ENCODE results near the gene KCNG1. TPM values are rescaled to one million over a fixed set of nuclear protein-coding genes. Genes with fewer than 3 reads are reported as not detected.

KCNG1 gene
- total and polyA plus RNA-seq, 2 of the 13 experiments (the other 11 are each of a cell fraction or from before 2014, with no cell fraction given) = not detected

DNA sequence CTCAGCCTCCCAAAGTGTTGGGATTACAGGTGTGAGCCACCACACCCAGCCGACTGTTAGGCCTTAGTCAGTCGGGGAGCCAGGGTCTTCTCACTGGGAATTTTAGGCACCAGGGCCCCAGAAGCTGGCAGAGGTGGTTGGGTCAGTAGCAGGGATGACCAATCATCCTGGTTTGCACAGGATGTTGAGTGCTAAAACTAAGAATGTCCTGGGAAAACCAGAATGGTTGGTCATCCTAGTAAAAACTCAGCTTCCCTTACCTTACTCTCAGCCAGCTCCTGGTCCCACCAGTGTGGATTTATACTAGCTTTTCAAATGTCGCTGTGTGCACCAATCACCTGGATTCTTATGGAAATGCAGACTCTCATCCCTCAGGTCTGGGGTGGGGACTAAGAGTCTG, 31.8 kb downstream of the KCNG1 start:
- peaks cover 4% of the 10 kb centered on the region; the same call in 1 of the 2 replicates for H4K20me1 ChIP-seq (ENCODE audit: insufficient read depth, low read length)
- H3K27ac ChIP-seq (ENCODE audit: extremely low read length, insufficient read depth, low read length) = no peak overlapping the region
- H2AFZ ChIP-seq (ENCODE audit: low read length) = no peak overlapping the region
- ChIA-PET CTCF (ENCODE audit: low intra/inter-chr PET ratio, low total read pairs) (interaction anchor here (4.4 kb wide), 1 partner anchor 316 kb away, joined by 45 read pairs; no protein-coding TSS in a partner anchor), POLR2A (no interaction called here)
- H3K4me3 ChIP-seq (replicated peaks in 1 of 3; ENCODE audit: insufficient read depth in 1 of 3, low read depth in 2 of 3, low read length in 3 of 3) = no peak overlapping the region
- FAIRE-seq (no peak), ATAC-seq (no peak), DNase-seq (ENCODE audit: low spot score) (no peak)
- H3K36me3 ChIP-seq (replicated peaks in 1 of 2; ENCODE audit: control insufficient read depth in 1 of 2, insufficient read depth in 2 of 2, low read length in 2 of 2) = no peaks in the 10 kb centered on the region
- BruUV-seq (replicated peaks) = no TSS peak
- no peaks in the 10 kb centered on the region for H3K9me3 ChIP-seq (ENCODE audit: low read length)
- TF ChIP-seq IKZF1 (IDR thresholded peaks at IDR 0.05) (no peak), CEBPB (IDR thresholded peaks at IDR 0.05; ENCODE audit: borderline replicate concordance, low read depth, low read length) (no peak), ZBTB7A (CRISPR knock-in tag; IDR thresholded peaks at IDR 0.05) (no peak), ZFP37 (CRISPR knock-in tag; IDR thresholded peaks at IDR 0.05; ENCODE audit: borderline replicate concordance) (no peak), CCDC6 (CRISPR knock-in tag; IDR thresholded peaks at IDR 0.05) (no peak), ZNF3 (CRISPR knock-in tag; IDR thresholded peaks at IDR 0.05) (no peak), POLR2A (IDR thresholded peaks at IDR 0.05; ENCODE audit: insufficient read depth in 1 of 2, low read depth in 2 of 2, low read length in 2 of 2) (no peak), CEBPG (CRISPR knock-in tag; IDR thresholded peaks at IDR 0.05) (no peak), ZNF674 (CRISPR knock-in tag; IDR thresholded peaks at IDR 0.05; ENCODE audit: low read depth) (no peak), SIX1 (CRISPR knock-in tag; IDR thresholded peaks at IDR 0.05; ENCODE audit: borderline replicate concordance) (no peak), ZFY (CRISPR knock-in tag; IDR thresholded peaks at IDR 0.05) (no peak), ZSCAN31 (CRISPR knock-in tag; IDR thresholded peaks at IDR 0.05; ENCODE audit: low read depth) (no peak), SMARCC2 (IDR thresholded peaks at IDR 0.05) (no peak), GATAD1 (CRISPR knock-in tag; IDR thresholded peaks at IDR 0.05) (no peak), SSRP1 (CRISPR knock-in tag; IDR thresholded peaks at IDR 0.05) (no peak), RBM22 (optimal IDR thresholded peaks at IDR 0.05; ENCODE audit: low read length) (no peak)
- TF ChIP-seq, protein P1, sequence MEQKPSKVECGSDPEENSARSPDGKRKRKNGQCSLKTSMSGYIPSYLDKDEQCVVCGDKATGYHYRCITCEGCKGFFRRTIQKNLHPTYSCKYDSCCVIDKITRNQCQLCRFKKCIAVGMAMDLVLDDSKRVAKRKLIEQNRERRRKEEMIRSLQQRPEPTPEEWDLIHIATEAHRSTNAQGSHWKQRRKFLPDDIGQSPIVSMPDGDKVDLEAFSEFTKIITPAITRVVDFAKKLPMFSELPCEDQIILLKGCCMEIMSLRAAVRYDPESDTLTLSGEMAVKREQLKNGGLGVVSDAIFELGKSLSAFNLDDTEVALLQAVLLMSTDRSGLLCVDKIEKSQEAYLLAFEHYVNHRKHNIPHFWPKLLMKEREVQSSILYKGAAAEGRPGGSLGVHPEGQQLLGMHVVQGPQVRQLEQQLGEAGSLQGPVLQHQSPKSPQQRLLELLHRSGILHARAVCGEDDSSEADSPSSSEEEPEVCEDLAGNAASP (CRISPR knock-in tag; IDR thresholded peaks at IDR 0.05; ENCODE audit: borderline replicate concordance) = no peak
- TF ChIP-seq, protein P2, sequence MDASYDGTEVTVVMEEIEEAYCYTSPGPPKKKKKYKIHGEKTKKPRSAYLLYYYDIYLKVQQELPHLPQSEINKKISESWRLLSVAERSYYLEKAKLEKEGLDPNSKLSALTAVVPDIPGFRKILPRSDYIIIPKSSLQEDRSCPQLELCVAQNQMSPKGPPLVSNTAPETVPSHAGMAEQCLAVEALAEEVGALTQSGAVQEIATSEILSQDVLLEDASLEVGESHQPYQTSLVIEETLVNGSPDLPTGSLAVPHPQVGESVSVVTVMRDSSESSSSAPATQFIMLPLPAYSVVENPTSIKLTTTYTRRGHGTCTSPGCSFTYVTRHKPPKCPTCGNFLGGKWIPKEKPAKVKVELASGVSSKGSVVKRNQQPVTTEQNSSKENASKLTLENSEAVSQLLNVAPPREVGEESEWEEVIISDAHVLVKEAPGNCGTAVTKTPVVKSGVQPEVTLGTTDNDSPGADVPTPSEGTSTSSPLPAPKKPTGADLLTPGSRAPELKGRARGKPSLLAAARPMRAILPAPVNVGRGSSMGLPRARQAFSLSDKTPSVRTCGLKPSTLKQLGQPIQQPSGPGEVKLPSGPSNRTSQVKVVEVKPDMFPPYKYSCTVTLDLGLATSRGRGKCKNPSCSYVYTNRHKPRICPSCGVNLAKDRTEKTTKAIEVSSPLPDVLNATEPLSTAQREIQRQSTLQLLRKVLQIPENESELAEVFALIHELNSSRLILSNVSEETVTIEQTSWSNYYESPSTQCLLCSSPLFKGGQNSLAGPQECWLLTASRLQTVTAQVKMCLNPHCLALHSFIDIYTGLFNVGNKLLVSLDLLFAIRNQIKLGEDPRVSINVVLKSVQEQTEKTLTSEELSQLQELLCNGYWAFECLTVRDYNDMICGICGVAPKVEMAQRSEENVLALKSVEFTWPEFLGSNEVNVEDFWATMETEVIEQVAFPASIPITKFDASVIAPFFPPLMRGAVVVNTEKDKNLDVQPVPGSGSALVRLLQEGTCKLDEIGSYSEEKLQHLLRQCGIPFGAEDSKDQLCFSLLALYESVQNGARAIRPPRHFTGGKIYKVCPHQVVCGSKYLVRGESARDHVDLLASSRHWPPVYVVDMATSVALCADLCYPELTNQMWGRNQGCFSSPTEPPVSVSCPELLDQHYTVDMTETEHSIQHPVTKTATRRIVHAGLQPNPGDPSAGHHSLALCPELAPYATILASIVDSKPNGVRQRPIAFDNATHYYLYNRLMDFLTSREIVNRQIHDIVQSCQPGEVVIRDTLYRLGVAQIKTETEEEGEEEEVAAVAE (CRISPR knock-in tag; IDR thresholded peaks at IDR 0.05; ENCODE audit: borderline replicate concordance) = no peak
- TF ChIP-seq, protein P3, sequence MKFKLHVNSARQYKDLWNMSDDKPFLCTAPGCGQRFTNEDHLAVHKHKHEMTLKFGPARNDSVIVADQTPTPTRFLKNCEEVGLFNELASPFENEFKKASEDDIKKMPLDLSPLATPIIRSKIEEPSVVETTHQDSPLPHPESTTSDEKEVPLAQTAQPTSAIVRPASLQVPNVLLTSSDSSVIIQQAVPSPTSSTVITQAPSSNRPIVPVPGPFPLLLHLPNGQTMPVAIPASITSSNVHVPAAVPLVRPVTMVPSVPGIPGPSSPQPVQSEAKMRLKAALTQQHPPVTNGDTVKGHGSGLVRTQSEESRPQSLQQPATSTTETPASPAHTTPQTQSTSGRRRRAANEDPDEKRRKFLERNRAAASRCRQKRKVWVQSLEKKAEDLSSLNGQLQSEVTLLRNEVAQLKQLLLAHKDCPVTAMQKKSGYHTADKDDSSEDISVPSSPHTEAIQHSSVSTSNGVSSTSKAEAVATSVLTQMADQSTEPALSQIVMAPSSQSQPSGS (CRISPR knock-in tag; IDR thresholded peaks at IDR 0.05) = no peak
- H3K27me3 ChIP-seq (ENCODE audit: control insufficient read depth in 1 of 2, insufficient read depth in 2 of 2, low read length in 2 of 2) = peaks cover 0 to 12% of the 10 kb centered on the region in 2 experiments; a peak in 3 of 5 replicates
- H3K4me2 ChIP-seq (ENCODE audit: low read depth, low read length) = no peak overlapping the region
- intact Hi-C loops (cut with micrococcal nuclease; ENCODE audit: unreplicated experiment) (no loop called here), in situ Hi-C loops (cut with HindIII; ENCODE audit: extremely low pct_ligation_motif_present, low pct_unique_long_range_greater_than_20kb) (loop anchor here (25.0 kb wide), 2 partner anchors 596 to 1096 kb away; no protein-coding TSS in a partner anchor)
- 20% methylated on average over 3 of the region's 3 CpGs for WGBS (ENCODE audit: low lambda C conversion rate)
- H3K9ac ChIP-seq (ENCODE audit: insufficient read depth, low read depth, low read length) = no peak overlapping the region
- H3K79me2 ChIP-seq (ENCODE audit: insufficient read depth, low read length) = no peaks in the 10 kb centered on the region
- peaks cover 16% of the 10 kb centered on the region; the same call in 1 of the 2 replicates for H3K4me1 ChIP-seq (ENCODE audit: insufficient read depth, low read length)
